ENCODE measurements around the gene SHROOM4. TPM values are rescaled to one million over a fixed set of nuclear protein-coding genes. Genes with fewer than 3 reads are reported as not detected.

The SHROOM4 gene
- total RNA-seq, 6 experiments from 2014 or later: 0.55 to 2.0 (median 1.2) TPM

DNA sequence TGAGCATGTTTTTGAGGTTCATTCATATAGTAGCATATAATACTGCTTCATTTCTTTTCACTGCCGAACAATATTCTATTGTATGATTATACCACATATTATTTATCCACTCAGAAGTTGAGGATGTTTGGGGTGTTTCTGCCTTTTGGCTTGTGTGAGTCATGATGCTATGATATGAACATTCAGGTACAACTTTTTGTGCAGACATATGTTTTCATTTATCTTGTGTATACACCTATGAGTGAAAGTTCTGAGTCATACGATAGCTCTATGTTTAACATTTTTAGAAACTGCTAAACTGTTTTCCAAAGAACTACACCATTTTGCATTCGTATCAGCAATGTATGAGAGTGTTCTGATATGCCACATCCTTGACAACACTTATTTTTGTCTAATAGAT is 57.7 kb downstream of the SHROOM4 start:
- intact Hi-C loops (cut with DNase I): loop anchor here in 1 of 2 donors (10.0 kb wide), 1 partner anchor 149 kb away; no protein-coding TSS in a partner anchor
- Histone ChIP-seq H3K4me1 (no peaks in the 10 kb centered on the region), H3K27me3 (no peaks in the 10 kb centered on the region), H3K36me3 (no peaks in the 10 kb centered on the region), H3K27ac (no peak overlapping the region), H3K4me3 (no peak overlapping the region), H3K9me3 (no peaks in the 10 kb centered on the region)
- DNase-seq (no peak), ATAC-seq (no peak)
- 56% methylated on average over 3 of the region's 3 CpGs for WGBS (ENCODE audit: insufficient coverage, low coverage, low lambda C conversion rate, missing lambda C conversion rate)
- TF ChIP-seq CTCF (IDR thresholded peaks at IDR 0.05) (no peak), POLR2A (IDR thresholded peaks at IDR 0.05) (no peak)

DNA sequence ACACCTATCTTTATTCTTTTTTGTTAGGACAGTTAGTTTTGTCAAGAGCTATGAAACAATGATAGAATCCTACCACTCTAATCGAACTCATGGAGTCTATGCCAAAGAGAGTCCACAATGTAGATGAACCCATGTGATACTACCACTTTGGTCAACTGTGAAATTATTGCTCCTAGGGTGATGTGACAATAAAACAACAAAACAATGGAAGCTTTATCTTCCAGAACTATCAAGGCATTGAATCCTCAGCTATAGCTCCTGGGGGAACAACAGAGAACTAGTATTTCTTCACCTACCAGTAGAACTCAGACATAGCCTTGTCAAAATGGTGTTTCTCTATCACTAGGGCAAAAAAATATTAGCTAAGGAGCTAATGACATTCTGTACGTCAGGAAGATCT is 62.9 kb downstream of the SHROOM4 start:
- no peak for ATAC-seq
- H3K9me3 ChIP-seq: no peaks in the 10 kb centered on the region
- no peak overlapping the region for H3K4me3 ChIP-seq
- no peak overlapping the region for H3K27ac ChIP-seq
- H3K36me3 ChIP-seq: no peaks in the 10 kb centered on the region
- H3K4me1 ChIP-seq: no peaks in the 10 kb centered on the region
- 43% methylated on average over 2 of the region's 2 CpGs for WGBS (ENCODE audit: insufficient coverage, low coverage, low lambda C conversion rate, missing lambda C conversion rate)
- peaks cover 0 to 6% of the 10 kb centered on the region in 2 donors for H3K27me3 ChIP-seq
- intact Hi-C loops (cut with DNase I): loop anchor here in 1 of 2 donors (10.0 kb wide), 1 partner anchor 154 kb away; no protein-coding TSS in a partner anchor
- no peak for DNase-seq
- no peak for TF ChIP-seq CTCF (IDR thresholded peaks at IDR 0.05)
- no peak for TF ChIP-seq POLR2A (IDR thresholded peaks at IDR 0.05)

DNA sequence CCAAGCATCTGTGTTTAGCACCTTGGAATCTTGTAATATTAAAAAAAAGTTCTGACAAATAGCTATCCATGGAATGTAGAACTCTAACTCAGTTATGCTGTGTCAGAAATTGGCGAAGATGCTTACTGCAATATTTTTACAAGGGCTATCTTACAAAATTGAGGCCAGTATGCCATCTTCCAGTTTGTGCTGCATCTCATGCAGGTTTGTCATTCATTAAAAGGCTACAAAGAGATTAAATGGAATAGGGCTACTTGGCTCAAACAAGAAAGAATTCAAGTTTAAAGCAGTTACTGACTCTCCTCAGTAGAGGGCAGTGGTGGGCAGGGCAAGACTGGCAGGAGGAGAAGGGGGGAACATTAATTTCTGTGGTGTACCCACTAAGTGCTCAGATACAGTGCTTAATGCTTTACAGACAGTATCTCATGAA is 66.5 kb downstream of the SHROOM4 start:
- ATAC-seq (peak; percentile 62 to 68 (median 63)), DNase-seq (no peak)
- TF ChIP-seq CTCF (IDR thresholded peaks at IDR 0.05) (peak; percentile 55 to 69 (median 63)), POLR2A (IDR thresholded peaks at IDR 0.05) (no peak)
- 44% methylated on average over 1 of the region's 1 CpG for WGBS (ENCODE audit: insufficient coverage, low coverage, low lambda C conversion rate, missing lambda C conversion rate)
- H3K27ac ChIP-seq: no peak overlapping the region
- intact Hi-C loops (cut with DNase I): no loop called here
- no peaks in the 10 kb centered on the region for H3K4me1 ChIP-seq
- no peak overlapping the region for H3K4me3 ChIP-seq
- peaks cover 0 to 6% of the 10 kb centered on the region in 2 donors for H3K27me3 ChIP-seq
- no peaks in the 10 kb centered on the region for H3K9me3 ChIP-seq
- H3K36me3 ChIP-seq: no peaks in the 10 kb centered on the region

- no peak for ATAC-seq
- 56% methylated on average over 2 of the region's 2 CpGs for WGBS (ENCODE audit: insufficient coverage, low coverage, low lambda C conversion rate, missing lambda C conversion rate)
- H3K4me3 ChIP-seq: no peak overlapping the region
- no peak for DNase-seq
- H3K9me3 ChIP-seq: no peaks in the 10 kb centered on the region
- no peaks in the 10 kb centered on the region for H3K27me3 ChIP-seq
- H3K27ac ChIP-seq: no peak overlapping the region
- H3K36me3 ChIP-seq: no peaks in the 10 kb centered on the region
- intact Hi-C loops (cut with DNase I): no loop called here
- no peaks in the 10 kb centered on the region for H3K4me1 ChIP-seq
- no peak for TF ChIP-seq POLR2A (IDR thresholded peaks at IDR 0.05)
- TF ChIP-seq CTCF (IDR thresholded peaks at IDR 0.05): no peak
Measured at GRCh38 chrX:50736656-50737055, 77.3 kb downstream of the SHROOM4 start.

DNA sequence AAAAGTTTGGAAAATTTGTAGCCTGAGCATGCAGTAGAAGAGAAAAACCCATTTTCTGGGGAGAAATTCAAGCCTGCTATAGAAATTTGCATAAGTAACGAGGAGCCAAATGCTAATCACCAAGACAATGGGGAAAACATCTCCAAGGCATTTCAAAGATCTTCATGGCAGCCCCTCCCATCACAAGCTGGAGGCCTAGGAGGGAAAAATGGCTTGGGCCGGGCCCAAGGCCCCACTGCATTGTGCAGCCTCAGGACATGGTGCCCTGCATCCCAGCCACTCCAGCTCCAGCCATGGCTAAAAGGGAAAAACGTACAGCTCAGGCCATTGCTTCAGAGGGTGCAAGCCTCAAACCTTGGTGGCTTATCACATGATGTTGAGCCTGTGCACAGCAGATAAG is 87.7 kb downstream of the SHROOM4 start:
- TF ChIP-seq CTCF (IDR thresholded peaks at IDR 0.05): no peak
- TF ChIP-seq POLR2A (IDR thresholded peaks at IDR 0.05): no peak
- no peaks in the 10 kb centered on the region for H3K4me1 ChIP-seq
- H3K9me3 ChIP-seq: no peaks in the 10 kb centered on the region
- H3K36me3 ChIP-seq: no peaks in the 10 kb centered on the region
- ATAC-seq (no peak), DNase-seq (no peak)
- H3K27ac ChIP-seq: no peak overlapping the region
- intact Hi-C loops (cut with DNase I): no loop called here
- no peaks in the 10 kb centered on the region for H3K27me3 ChIP-seq
- WGBS (ENCODE audit: insufficient coverage, low coverage, low lambda C conversion rate, missing lambda C conversion rate): 100% methylated on average over 1 of the region's 3 CpGs
- no peak overlapping the region for H3K4me3 ChIP-seq

Data from right lobe of liver (tissue), 6 donors.